K562 (cell line): ENCODE measurements around the gene DUS4L. TPM values are rescaled to one million over a fixed set of nuclear protein-coding genes. Genes with fewer than 3 reads are reported as not detected.

Experiments
- DNMT1 ChIP-seq: fragments of 450-650 bp; IDR thresholded peaks from 2 replicates; pipeline ENCODE4 v1.6.1; 2016; ENCODE audit warnings: antibody characterized with exemption, mild to moderate bottlenecking
- GATAD2B ChIP-seq: fragments of 450-650 bp; IDR thresholded peaks from 2 replicates; pipeline ENCODE4 v1.6.1; 2017; ENCODE audit warnings: mild to moderate bottlenecking, borderline replicate concordance
- KLF13 ChIP-seq: fragments of 450-650 bp; IDR thresholded peaks from 2 replicates; pipeline ENCODE4 v1.6.1; 2016; ENCODE audit warnings: missing genetic modification characterization, low read depth, mild to moderate bottlenecking, missing compliant biosample characterization, moderate library complexity, borderline replicate concordance
- MTA2 ChIP-seq: fragments of 450-650 bp; IDR thresholded peaks from 2 replicates; pipeline ENCODE4 v1.6.1; 2016; ENCODE audit warnings: low read depth
- NCOA2 ChIP-seq, 2 experiments: fragments of 450-650 bp; IDR thresholded peaks; 2 replicates each; pipeline ENCODE4 v1.6.1; 2018; ENCODE audit warnings: mild to moderate bottlenecking in 2 of 2, moderate library complexity in 1 of 2; ENCODE audit not compliant: partially characterized antibody in 2 of 2
- NCOA4 ChIP-seq: fragments of 450-650 bp; IDR thresholded peaks from 2 replicates; pipeline ENCODE4 v1.6.1; 2018; ENCODE audit warnings: mild to moderate bottlenecking; ENCODE audit not compliant: partially characterized antibody
- NFATC3 ChIP-seq: fragments of 450-650 bp; IDR thresholded peaks from 2 replicates; pipeline ENCODE4 v1.6.1; 2017; ENCODE audit warnings: mild to moderate bottlenecking
- PML ChIP-seq: IDR thresholded peaks from 2 replicates; pipeline ENCODE4 v1.6.1; 2012; ENCODE audit warnings: low read length, inconsistent platforms
- POLR2AphosphoS2 ChIP-seq: IDR thresholded peaks from 2 replicates; pipeline ENCODE4 v1.6.1; 2012; ENCODE audit warnings: low read length, improper control_type of control experiment
- POLR2H ChIP-seq: IDR thresholded peaks from 2 replicates; pipeline ENCODE4 v1.6.1; 2016; ENCODE audit warnings: missing genetic modification characterization, low read depth, mild to moderate bottlenecking, control low read depth, missing compliant biosample characterization, moderate library complexity
- PTTG1 ChIP-seq: fragments of 450-650 bp; IDR thresholded peaks from 2 replicates; pipeline ENCODE4 v1.6.1; 2016; ENCODE audit warnings: low read depth, mild to moderate bottlenecking, missing genetic modification characterization, missing compliant biosample characterization
- TAF1 ChIP-seq: IDR thresholded peaks from 2 replicates; pipeline ENCODE4 v1.6.1; 2011; ENCODE audit warnings: mild to moderate bottlenecking, low read length, moderate library complexity; ENCODE audit not compliant: insufficient read depth, control insufficient read depth, severe bottlenecking; ENCODE audit errors: extremely low read depth
- THAP12 ChIP-seq: fragments of 250-450 bp; sonication (Bioruptor Pico); IDR thresholded peaks from 2 replicates; pipeline ENCODE4 v1.9.0; 2021; ENCODE audit warnings: mild to moderate bottlenecking, inconsistent platforms
- U2AF2 ChIP-seq: fragments of 200-400 bp; formaldehyde crosslinking; optimal IDR thresholded peaks from 2 replicates; pipeline ENCODE3; 2017; ENCODE audit warnings: low read depth, mild to moderate bottlenecking, low read length
- ZFP36 ChIP-seq: fragments of 150-350 bp; IDR thresholded peaks from 2 replicates; pipeline ENCODE4 v1.6.1; 2018; ENCODE audit warnings: low read length, low read depth; ENCODE audit not compliant: partially characterized antibody
- ZNF133 ChIP-seq: fragments of 250-450 bp; sonication (Bioruptor Pico); IDR thresholded peaks from 2 replicates; pipeline ENCODE4 v1.4.0; 2020; ENCODE audit warnings: mild to moderate bottlenecking
- ZNF140 ChIP-seq: fragments of 250-450 bp; sonication (Bioruptor Pico); IDR thresholded peaks from 2 replicates; pipeline ENCODE4 v1.8.0; 2021; ENCODE audit warnings: moderate library complexity, mild to moderate bottlenecking, inconsistent platforms
- ZNF3 ChIP-seq: fragments of 250-450 bp; sonication (Bioruptor Pico); IDR thresholded peaks from 2 replicates; pipeline ENCODE4 v1.5.0; 2021; ENCODE audit warnings: mild to moderate bottlenecking, moderate library complexity
- ZNF354B ChIP-seq: fragments of 250-450 bp; sonication (Bioruptor Pico); IDR thresholded peaks from 2 replicates; pipeline ENCODE4 v1.4.0; 2020
- ZNF699 ChIP-seq: fragments of 250-450 bp; sonication (Bioruptor Pico); IDR thresholded peaks from 2 replicates; pipeline ENCODE4 v1.8.0; 2021; ENCODE audit warnings: mild to moderate bottlenecking, moderate library complexity; ENCODE audit not compliant: insufficient replicate concordance
- polyA plus RNA-seq, 8 experiments: library from polyadenylated mRNA; depleted of rRNA in 4 of 8; stranded (reverse) in 5 of 8; unstranded in 3 of 8; fragments of >200 nt; fragmentation: Nextera tagmentation in 2 of 8; fragmentation: Illumina TruSeq in 1 of 8; extraction: Ambion mirVana in 2 of 8; extraction: Trizol in 1 of 8; gene quantifications; 2 replicates each; pipeline versions ENCODE4 v1.2.1 to v1.2.3, GENCODE V29; 2011 to 2014; ENCODE audit warnings: inconsistent platforms in 1 of 8, missing spikeins in 1 of 8
- total RNA-seq, 7 experiments: library from RNA; depleted of rRNA in 6 of 7; stranded (reverse); fragments of >200 nt in 6 of 7; fragmentation: Illumina TruSeq in 2 of 7; extraction: Trizol in 2 of 7; gene quantifications; 2 replicates each; pipeline versions ENCODE4 v1.2.1 to v1.2.3, GENCODE V29; 2011 to 2021; ENCODE audit warnings: low replicate concordance in 1 of 7
- TF ChIP-seq, protein P1 (sequence below), 2 experiments: fragments of 450-650 bp; IDR thresholded peaks; 2 replicates each; pipeline ENCODE4 v1.6.1; 2018; ENCODE audit warnings: mild to moderate bottlenecking in 2 of 2, low read depth in 1 of 2; ENCODE audit not compliant: partially characterized antibody in 2 of 2

The DUS4L gene
- total and polyA plus RNA-seq, 9 of the 15 experiments (the other 6 are each of a cell fraction or from before 2014, with no cell fraction given): 12.2 to 33.6 (median 28.6) TPM

DNA sequence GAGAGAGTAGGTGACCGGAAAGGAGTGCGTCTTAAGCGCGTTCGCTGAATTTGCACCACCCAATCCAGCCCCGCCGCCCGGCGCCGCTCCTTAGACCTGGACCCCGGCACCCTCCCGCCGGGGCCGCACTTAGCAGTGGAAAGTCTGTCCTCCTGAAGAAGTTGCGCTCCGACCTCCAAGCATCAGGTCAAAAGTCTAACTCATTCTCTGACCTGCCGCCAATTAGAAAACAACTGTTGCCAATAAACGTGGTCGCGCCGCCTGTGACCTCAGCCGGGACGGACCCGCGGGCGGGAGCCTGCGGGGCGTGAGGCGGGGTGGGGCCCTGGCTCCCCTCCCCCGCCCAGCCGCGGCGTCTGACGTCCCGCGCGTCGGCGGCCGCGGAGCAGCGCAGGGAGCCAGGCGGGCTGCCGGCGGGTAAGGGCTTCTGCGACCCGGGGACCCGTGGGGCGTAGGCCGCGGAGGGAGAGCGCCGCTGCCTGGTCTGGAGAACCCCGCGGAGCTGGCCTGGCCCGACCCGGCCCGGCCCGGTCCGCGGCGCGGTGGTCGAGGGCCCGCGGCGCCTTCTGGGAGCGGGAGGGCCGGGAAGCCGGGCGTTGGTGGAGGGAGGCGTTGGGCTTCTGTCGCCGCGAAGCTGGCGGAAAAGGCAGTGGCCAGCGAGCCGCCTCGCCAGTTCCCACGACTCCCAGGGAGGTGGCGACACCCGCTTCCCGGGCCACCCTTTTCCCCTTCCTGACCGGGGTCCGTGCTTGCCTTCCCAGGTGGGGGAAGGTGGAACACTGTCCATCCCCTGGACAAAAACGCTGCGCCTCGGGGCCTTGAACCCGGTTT lies 16.3 kb downstream of the DUS4L start, which contains the start of gene BCAP29 (continued):
- TF ChIP-seq ZNF699 (CRISPR knock-in tag) (no peak), PTTG1 (tag) (no peak), GATAD2B (peak; percentile 100), MTA2 (0 out of 2 replicates have a peak, but pooled peaks have one; percentile 21), THAP12 (peak; percentile 93), POLR2H (peak; percentile 83), TAF1 (peak; percentile 83), PML (peak; percentile 83), NFATC3 (no peak), ZFP36 (no peak), KLF13 (tag) (peak; percentile 72; the same call in 1 of the 2 replicates), NCOA2 (IDR thresholded peaks at IDR 0.05; ENCODE audit: partially characterized antibody in 2 of 2) (no peak), DNMT1 (0 out of 2 replicates have a peak, but pooled peaks have one; percentile 23), ZNF354B (CRISPR knock-in tag) (no peak), U2AF2 (no peak), POLR2AphosphoS2 (peak; percentile 84; the same call in 1 of the 2 replicates), ZNF133 (CRISPR knock-in tag) (0 out of 2 replicates have a peak, but pooled peaks have one; percentile 47), NCOA4 (no peak), ZNF3 (CRISPR knock-in tag) (no peak), ZNF140 (no peak)
- TF ChIP-seq, protein P1, sequence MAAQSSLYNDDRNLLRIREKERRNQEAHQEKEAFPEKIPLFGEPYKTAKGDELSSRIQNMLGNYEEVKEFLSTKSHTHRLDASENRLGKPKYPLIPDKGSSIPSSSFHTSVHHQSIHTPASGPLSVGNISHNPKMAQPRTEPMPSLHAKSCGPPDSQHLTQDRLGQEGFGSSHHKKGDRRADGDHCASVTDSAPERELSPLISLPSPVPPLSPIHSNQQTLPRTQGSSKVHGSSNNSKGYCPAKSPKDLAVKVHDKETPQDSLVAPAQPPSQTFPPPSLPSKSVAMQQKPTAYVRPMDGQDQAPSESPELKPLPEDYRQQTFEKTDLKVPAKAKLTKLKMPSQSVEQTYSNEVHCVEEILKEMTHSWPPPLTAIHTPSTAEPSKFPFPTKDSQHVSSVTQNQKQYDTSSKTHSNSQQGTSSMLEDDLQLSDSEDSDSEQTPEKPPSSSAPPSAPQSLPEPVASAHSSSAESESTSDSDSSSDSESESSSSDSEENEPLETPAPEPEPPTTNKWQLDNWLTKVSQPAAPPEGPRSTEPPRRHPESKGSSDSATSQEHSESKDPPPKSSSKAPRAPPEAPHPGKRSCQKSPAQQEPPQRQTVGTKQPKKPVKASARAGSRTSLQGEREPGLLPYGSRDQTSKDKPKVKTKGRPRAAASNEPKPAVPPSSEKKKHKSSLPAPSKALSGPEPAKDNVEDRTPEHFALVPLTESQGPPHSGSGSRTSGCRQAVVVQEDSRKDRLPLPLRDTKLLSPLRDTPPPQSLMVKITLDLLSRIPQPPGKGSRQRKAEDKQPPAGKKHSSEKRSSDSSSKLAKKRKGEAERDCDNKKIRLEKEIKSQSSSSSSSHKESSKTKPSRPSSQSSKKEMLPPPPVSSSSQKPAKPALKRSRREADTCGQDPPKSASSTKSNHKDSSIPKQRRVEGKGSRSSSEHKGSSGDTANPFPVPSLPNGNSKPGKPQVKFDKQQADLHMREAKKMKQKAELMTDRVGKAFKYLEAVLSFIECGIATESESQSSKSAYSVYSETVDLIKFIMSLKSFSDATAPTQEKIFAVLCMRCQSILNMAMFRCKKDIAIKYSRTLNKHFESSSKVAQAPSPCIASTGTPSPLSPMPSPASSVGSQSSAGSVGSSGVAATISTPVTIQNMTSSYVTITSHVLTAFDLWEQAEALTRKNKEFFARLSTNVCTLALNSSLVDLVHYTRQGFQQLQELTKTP (IDR thresholded peaks at IDR 0.05; ENCODE audit: low read depth in 1 of 2, partially characterized antibody in 2 of 2): peak in 1 of 2 experiments; percentile 66
